ENCODE results near the gene ZNF777. TPM values are rescaled to one million over a fixed set of nuclear protein-coding genes. Genes with fewer than 3 reads are reported as not detected.

ZNF777 gene
- total and polyA plus RNA-seq, 12 donors, result 3.5 to 16.2 (median 11.8) TPM

DNA sequence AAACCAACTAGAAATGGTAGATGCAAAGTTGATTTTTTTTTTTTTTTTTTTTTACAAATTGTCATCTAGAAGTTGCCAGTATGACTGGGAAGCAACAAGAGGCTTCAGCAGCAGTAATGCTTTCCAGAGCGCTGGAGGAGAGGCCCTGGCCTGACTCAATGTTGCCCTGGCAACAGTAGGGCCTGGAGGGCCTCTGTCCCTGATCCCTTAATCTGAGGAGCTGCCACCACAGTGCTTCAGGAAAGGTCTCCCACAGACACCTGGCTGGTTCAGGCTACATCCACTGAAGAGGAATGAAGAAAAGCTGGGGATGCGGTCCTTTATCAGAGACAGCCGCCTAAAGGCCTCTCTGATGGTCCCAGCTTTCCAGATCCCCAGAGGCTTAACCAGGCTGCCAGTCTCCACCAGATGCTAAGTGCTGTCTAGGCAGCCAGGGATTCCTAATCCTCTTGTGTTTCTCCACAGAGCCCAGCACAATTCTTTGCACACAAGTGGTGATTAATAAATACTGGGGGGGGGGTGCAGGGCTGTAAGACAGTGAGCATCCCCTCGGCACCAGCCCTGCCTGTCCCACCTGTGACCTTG is 33.7 kb downstream of the ZNF777 start:
- H3K27me3 ChIP-seq, result no peaks in the 10 kb centered on the region
- peak overlapping the region in 1 of 5 donors; percentile 55 for H3K27ac ChIP-seq
- peaks cover 0 to 6% of the 10 kb centered on the region in 2 donors for H3K36me3 ChIP-seq (replicated peaks in 1 of 2)
- H3K4me3 ChIP-seq, result no peak overlapping the region
- H3K9me3 ChIP-seq (replicated peaks in 1 of 3), result no peaks in the 10 kb centered on the region
- peaks cover 7 to 13% of the 10 kb centered on the region in 2 donors for H3K4me1 ChIP-seq (replicated peaks in 1 of 2)
- DNase-seq, result peak in 4 of 7 donors; percentile 31 to 74 (median 47)
- intact Hi-C loops (cut with DNase I), result no loop called here
- 60 to 86% (median 74%) methylated on average over 2 to 4 of the region's 4 CpGs for WGBS, 4 donors
- TF ChIP-seq, protein P1, sequence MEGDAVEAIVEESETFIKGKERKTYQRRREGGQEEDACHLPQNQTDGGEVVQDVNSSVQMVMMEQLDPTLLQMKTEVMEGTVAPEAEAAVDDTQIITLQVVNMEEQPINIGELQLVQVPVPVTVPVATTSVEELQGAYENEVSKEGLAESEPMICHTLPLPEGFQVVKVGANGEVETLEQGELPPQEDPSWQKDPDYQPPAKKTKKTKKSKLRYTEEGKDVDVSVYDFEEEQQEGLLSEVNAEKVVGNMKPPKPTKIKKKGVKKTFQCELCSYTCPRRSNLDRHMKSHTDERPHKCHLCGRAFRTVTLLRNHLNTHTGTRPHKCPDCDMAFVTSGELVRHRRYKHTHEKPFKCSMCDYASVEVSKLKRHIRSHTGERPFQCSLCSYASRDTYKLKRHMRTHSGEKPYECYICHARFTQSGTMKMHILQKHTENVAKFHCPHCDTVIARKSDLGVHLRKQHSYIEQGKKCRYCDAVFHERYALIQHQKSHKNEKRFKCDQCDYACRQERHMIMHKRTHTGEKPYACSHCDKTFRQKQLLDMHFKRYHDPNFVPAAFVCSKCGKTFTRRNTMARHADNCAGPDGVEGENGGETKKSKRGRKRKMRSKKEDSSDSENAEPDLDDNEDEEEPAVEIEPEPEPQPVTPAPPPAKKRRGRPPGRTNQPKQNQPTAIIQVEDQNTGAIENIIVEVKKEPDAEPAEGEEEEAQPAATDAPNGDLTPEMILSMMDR (IDR thresholded peaks at IDR 0.05), result no peak
- TF ChIP-seq POLR2A (IDR thresholded peaks at IDR 0.05), result no peak

- DNase-seq, result peak in 4 of 7 donors; percentile 30 to 45 (median 37)
- 21 to 36% (median 22%) methylated on average over 17 to 24 of the region's 24 CpGs for WGBS, 4 donors
- peak overlapping the region in 4 of 5 donors; percentile 34 to 78 (median 54) for H3K27ac ChIP-seq
- TF ChIP-seq, protein P1 (IDR thresholded peaks at IDR 0.05), result no peak
- no peak for TF ChIP-seq POLR2A (IDR thresholded peaks at IDR 0.05)
- no peaks in the 10 kb centered on the region for H3K36me3 ChIP-seq (replicated peaks in 1 of 2)
- no peaks in the 10 kb centered on the region for H3K27me3 ChIP-seq
- no peaks in the 10 kb centered on the region for H3K9me3 ChIP-seq (replicated peaks in 1 of 3)
- H3K4me1 ChIP-seq (replicated peaks in 1 of 2), result peaks cover 7 to 13% of the 10 kb centered on the region in 2 donors
- peak overlapping the region in 2 of 4 donors; percentile 26 to 60 for H3K4me3 ChIP-seq
- intact Hi-C loops (cut with DNase I), result loop anchor here in 1 of 2 donors (5.0 kb wide), 1 partner anchor 34 kb away; no protein-coding TSS in a partner anchor
Observed at GRCh38 chr7:149423449-149424110, 37.3 kb downstream of the ZNF777 start.

DNA sequence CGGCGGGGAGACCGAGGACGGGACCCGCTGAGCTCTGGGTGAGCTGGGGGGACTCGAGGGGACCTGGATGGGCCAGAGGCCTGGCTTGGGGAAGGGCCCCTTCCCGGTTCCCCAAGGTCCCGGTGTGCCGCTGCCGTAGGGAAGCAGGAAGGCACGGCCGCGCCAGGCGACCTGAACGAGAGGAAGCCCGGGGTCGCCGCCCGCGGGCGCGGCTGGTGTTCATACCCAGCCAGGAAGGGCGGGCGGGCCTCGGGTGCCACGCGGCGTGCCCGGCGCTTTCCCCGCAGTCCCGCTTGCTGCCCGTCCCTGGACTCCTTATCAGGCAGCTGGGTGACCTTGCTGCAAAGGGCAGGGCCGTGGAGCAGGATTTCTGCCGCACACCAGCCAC is 38.0 kb downstream of the ZNF777 start:
- H3K27me3 ChIP-seq, result no peaks in the 10 kb centered on the region
- peak in 6 of 7 donors; percentile 39 to 62 (median 56) for DNase-seq
- no peaks in the 10 kb centered on the region for H3K9me3 ChIP-seq (replicated peaks in 1 of 3)
- 1 to 10% (median 3%) methylated on average over 2 to 35 of the region's 35 CpGs for WGBS, 4 donors
- H3K4me3 ChIP-seq, result peak overlapping the region in 3 of 4 donors; percentile 26 to 60 (median 30)
- peak overlapping the region in 4 of 5 donors; percentile 34 to 78 (median 54) for H3K27ac ChIP-seq
- no peaks in the 10 kb centered on the region for H3K36me3 ChIP-seq (replicated peaks in 1 of 2)
- no peak for TF ChIP-seq POLR2A (IDR thresholded peaks at IDR 0.05)
- TF ChIP-seq, protein P1 (IDR thresholded peaks at IDR 0.05), result no peak
- intact Hi-C loops (cut with DNase I), result loop anchor here in 1 of 2 donors (5.0 kb wide), 1 partner anchor 34 kb away; no protein-coding TSS in a partner anchor
- H3K4me1 ChIP-seq (replicated peaks in 1 of 2), result peaks cover 7 to 13% of the 10 kb centered on the region in 2 donors

- Histone ChIP-seq H3K4me3 (peak overlapping the region in 3 of 4 donors; percentile 26 to 60 (median 30)), H3K4me1 (replicated peaks in 1 of 2) (peaks cover 7 to 13% of the 10 kb centered on the region in 2 donors), H3K36me3 (replicated peaks in 1 of 2) (no peaks in the 10 kb centered on the region), H3K9me3 (replicated peaks in 1 of 3) (no peaks in the 10 kb centered on the region), H3K27ac (peak overlapping the region in 4 of 5 donors; percentile 34 to 78 (median 54)), H3K27me3 (no peaks in the 10 kb centered on the region)
- peak; percentile 31 to 62 (median 51) for DNase-seq
- intact Hi-C loops (cut with DNase I), result loop anchor here in 1 of 2 donors (5.0 kb wide), 1 partner anchor 35 kb away; no protein-coding TSS in a partner anchor
- 4 to 6% (median 5%) methylated on average over 31 to 68 of the region's 68 CpGs for WGBS, 4 donors
- peak in 1 of 2 donors; percentile 18 for TF ChIP-seq POLR2A (IDR thresholded peaks at IDR 0.05)
- TF ChIP-seq, protein P1 (IDR thresholded peaks at IDR 0.05), result peak in 4 of 6 experiments; percentile 10 to 87 (median 60)
Observed at GRCh38 chr7:149422162-149422913, 38.5 kb downstream of the ZNF777 start.

Data from adrenal gland (tissue), 12 donors.